Femur (tissue), 1 donor: Measurements from ENCODE around the gene AMHR2.
"Not testable (repeated sequence)": the region's sequence is repeated elsewhere in the genome, so short reads cannot be mapped to it uniquely, and the experiment has no call there.

Source experiments
- DNase-seq: peaks from one replicate; pipeline ENCODE4 v3.0.0-alpha.2; 2017

AMHR2 gene

DNA sequence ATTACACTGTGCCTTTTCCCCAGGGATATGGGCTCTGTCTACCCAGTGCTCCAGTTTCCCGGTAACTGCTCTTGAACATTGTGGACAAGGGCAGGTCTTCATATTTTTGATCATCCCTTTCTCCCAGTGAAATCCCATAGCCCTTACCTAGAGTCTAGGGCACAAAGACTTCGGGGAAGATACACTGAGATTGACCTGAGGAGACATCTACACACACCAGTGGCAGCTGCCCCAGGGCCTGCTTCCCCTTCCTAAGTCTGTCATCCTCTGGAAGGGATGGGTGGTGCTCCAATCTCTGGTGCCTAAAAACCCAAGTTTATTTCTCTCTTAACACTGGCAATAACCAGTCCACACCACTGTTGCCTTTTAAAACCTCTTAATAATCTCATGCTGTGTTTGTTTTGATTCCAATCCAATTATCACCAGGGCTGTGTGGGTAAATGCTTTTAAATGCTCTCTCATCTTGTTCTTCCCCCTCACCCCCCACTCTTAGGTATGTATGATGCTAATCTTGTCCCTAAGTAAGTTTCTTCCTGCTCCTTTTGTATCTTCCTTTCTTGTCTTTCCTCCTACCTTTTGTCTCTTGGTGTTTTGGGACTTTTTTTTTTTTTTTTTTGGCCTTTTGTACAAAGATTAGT lies 7.8 kb upstream of the AMHR2 start:
- DNase-seq = not testable (repeated sequence)

DNA sequence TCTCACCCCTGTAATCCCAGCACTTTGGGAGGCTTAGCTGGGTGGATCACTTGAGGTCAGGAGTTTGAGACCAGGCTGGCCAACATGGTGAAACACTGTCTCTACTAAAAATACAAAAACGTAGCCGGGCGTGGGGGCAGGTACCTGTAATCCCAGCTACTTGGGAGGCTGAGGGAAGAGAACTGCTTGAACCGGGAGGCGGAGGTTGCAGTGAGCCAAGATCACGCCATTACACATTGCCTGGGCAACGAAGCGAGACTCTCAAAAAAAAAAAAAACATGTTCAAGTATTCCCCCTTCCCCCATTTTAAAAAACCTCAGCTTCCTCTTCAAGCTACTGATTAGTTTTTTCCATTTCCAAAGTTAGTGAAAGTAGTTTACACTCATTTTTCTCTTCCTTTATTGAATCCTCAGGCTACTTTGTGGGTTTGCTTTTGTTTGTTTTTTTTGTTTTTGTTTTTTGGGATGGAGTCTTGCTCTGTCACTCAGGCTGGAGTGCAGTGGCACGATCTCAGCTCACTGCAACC lies 6.3 kb upstream of the AMHR2 start:
- not testable (repeated sequence) for DNase-seq

- DNase-seq = no peak
These were observed 5.4 kb upstream of the AMHR2 start for GRCh38 chr12:53418221-53418620.

DNA sequence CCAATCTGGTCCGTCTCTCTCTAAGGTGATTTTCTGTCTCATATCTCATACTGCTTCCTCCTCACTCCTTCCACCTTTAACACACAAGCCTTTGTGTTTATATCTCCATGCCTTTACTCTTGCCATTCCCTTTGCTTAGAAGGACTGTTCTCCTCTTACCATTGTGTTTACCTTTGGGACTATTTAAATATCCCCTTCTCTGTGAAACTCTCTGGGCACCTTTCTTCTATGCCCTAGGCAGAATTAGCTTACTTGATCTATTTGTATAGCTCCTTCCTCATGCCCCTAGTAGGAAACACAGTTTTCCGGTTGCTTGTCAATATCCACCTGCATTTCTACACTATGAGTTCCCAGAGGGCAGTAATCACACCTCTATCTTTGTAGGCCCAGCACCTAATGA lies 3.9 kb upstream of the AMHR2 start:
- DNase-seq = no peak

GRCh38 chr12:53422247-53422646 lies 1.4 kb upstream of the AMHR2 start:
- not testable (repeated sequence) for DNase-seq

DNA sequence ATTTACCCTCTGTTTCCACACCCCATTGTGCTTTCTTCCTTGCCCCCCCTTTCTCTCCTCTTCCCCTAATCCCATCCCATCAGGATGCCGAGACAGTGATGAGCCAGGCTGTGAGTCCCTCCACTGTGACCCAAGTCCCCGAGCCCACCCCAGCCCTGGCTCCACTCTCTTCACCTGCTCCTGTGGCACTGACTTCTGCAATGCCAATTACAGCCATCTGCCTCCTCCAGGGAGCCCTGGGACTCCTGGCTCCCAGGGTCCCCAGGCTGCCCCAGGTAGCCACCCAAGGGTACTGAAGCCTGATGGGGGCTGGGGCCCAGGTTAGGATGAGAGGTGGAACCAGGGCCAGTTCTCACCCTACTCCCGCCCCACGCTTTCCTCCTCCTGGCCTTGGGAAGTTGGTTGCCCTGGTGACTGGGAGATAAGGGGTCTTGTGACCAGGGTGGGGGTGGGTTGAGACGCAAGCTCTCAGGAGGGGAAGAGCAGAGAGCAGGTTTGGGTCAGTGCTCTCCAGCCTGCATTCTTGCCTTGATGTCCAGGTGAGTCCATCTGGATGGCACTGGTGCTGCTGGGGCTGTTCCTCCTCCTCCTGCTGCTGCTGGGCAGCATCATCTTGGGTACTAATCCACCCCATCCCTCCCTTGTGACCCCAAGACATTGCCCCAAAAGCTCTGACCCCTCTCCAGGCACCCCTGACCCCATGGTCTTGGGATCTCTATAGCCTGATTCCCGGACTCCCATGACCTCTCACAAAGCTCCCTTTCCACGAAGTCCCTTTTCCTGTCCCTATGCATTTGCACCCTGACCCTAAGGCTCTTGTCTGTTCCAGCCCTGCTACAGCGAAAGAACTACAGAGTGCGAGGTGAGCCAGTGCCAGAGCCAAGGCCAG lies 1.2 kb downstream of the AMHR2 start:
- no peak for DNase-seq

DNA sequence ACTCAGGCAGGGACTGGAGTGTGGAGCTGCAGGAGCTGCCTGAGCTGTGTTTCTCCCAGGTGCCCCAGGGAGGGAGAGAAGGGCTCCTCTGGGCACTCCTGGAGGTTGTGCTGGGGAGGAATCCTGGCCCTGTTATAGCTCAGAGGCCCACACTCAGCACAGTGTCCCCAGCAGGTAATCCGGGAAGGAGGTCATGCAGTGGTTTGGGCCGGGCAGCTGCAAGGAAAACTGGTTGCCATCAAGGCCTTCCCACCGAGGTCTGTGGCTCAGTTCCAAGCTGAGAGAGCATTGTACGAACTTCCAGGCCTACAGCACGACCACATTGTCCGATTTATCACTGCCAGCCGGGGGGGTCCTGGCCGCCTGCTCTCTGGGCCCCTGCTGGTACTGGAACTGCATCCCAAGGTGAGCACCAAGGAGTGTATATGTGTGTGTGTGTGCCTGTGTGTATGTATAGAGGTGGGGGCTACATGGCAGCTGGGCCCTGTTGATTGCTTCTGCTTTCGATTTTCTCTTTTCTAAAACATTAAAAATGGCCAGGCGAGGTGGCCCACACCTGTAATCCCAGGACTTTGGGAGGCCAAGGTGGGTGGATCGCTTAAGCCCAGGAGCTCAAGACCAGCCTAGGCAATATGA lies 2.0 kb downstream of the AMHR2 start:
- no peak for DNase-seq

GRCh38 chr12:53427905-53428594 lies 4.4 kb downstream of the AMHR2 start:
- no peak for DNase-seq

DNA sequence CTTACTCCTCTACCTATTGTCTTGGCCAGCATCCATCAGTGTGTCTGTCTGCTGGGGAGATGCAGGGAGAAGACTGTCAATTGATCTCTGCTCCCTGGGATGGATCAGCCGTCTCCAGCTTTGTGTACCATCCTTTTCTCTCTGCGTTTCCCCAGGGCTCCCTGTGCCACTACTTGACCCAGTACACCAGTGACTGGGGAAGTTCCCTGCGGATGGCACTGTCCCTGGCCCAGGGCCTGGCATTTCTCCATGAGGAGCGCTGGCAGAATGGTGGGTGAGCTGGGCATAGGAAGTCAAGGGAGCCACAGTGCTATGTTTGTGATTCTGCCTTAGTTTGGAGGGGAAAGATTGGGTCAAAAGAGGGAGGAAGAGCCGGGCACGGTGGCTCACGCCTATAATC lies 5.1 kb downstream of the AMHR2 start:
- no peak for DNase-seq

GRCh38 chr12:53430116-53430515 lies 6.5 kb downstream of the AMHR2 start:
- no peak for DNase-seq

DNA sequence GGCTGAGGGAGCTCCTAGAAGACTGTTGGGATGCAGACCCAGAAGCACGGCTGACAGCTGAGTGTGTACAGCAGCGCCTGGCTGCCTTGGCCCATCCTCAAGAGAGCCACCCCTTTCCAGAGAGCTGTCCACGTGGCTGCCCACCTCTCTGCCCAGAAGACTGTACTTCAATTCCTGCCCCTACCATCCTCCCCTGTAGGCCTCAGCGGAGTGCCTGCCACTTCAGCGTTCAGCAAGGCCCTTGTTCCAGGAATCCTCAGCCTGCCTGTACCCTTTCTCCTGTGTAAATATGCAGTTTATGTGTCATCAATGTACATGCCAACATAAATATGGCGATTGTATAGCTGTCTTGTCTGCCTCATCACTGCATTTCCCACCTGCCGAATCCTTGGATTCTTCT lies 7.5 kb downstream of the AMHR2 start:
- DNase-seq = no peak

DNA sequence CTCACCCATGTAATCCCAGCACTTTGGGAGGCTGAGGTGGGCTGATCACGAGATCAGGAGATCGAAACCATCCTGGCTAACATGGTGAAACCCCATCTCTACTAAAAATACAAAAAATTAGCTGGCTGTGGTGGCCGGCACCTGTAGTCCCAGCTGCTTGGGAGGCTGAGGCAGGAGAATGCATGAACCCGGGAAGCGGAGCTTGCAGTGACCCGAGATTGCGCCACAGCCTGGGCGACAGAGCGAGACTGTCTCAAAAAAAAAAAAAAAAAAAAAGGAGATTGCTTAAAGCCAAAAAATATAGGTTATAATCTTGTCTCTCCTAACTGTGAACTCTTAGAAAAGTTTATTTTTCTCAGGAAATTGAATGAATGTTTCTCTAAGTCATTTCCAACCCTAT lies 11.7 kb downstream of the AMHR2 start:
- DNase-seq = not testable (repeated sequence)

GRCh38 chr12:53439582-53439981 lies 15.9 kb downstream of the AMHR2 start:
- DNase-seq = not testable (repeated sequence)

DNA sequence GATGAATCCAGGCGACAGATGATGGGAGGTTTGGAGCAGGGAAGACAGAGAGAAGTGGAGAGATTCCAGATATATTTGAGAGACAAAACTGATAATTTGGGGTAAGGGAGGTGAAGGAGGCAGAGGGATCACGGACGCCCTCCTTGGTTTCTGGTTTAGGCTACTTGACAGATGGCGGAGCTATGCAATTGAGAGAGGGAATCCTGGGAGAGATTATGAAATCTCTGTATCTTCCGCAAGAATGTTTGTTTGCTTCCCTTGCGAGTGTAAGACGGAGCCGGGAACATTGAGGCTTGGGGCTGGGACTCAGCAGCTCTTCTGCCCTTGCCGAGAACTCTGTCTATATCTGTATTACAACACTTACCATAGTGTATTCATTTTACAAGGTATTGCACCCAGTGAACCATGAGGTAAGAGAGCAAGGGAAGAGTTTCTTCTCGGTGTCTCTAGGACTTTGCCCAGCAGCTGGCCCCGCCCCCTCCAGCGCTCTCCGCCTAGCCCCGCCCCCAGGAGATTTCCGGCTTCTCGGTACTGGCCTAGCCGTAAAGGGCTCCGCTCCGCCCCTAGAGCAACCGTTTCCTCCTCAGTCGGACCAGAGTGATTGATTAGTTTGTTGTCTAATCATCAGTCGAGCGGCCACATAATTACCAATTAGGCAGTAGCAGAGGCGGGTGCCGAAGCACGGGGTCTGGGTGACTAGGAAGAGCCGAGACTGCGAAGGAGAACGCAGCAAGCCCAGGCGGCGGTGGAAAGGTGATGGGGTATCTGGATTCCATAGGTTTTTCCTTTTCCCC lies 17.6 kb downstream of the AMHR2 start, which contains the start of gene PRR13:
PRR13 (plus strand) TSS at position 695 of the 794 bp plus-strand sequence. CDS start 981 bp downstream, outside the sequence.
- DNase-seq = peak; percentile 99

- DNase-seq = no peak
These were observed 20.3 kb downstream of the AMHR2 start for GRCh38 chr12:53443955-53444354.

- DNase-seq = not testable (repeated sequence)
These were observed 21.1 kb downstream of the AMHR2 start for GRCh38 chr12:53444593-53445325.

GRCh38 chr12:53450936-53451335 lies 27.3 kb downstream of the AMHR2 start:
- DNase-seq = no peak

- peak; percentile 99 for DNase-seq
These were observed 28.1 kb downstream of the AMHR2 start, which contains the start of gene PCBP2 for GRCh38 chr12:53451661-53452158. Gene PCBP2 (plus strand): TSS chr12:53452102. CDS start chr12:53454801, 2,699 bp downstream.

GRCh38 chr12:53452159-53453077 lies 28.8 kb downstream of the AMHR2 start:
- DNase-seq = peak; percentile 93
